ENCODE measurements around the gene RGS14.
"Not testable (repeated sequence)": the region's sequence is repeated elsewhere in the genome, so short reads cannot be mapped to it uniquely, and the experiment has no call there.

Gene RGS14

GRCh38 chr5:177409043-177409801 is 51.5 kb downstream of the RGS14 start, which contains the start of gene F12:
Gene F12 (minus strand): TSS chr5:177409564. CDS start chr5:177409527, 37 bp downstream.
- no peak for DNase-seq

- no peak for DNase-seq
Measured at GRCh38 chr5:177410575-177410974, 52.9 kb downstream of the RGS14 start.

GRCh38 chr5:177412603-177413233 is 55.0 kb downstream of the RGS14 start:
- no peak for DNase-seq

GRCh38 chr5:177414481-177414880 is 56.8 kb downstream of the RGS14 start:
- no peak for DNase-seq

- DNase-seq, result not testable (repeated sequence)
Measured at GRCh38 chr5:177417081-177417480, 59.4 kb downstream of the RGS14 start.

GRCh38 chr5:177419046-177419445 is 61.3 kb downstream of the RGS14 start:
- DNase-seq, result no peak

- DNase-seq, result not testable (repeated sequence)
Measured at GRCh38 chr5:177420472-177420871, 62.7 kb downstream of the RGS14 start.

- DNase-seq, result no peak
Measured at GRCh38 chr5:177421062-177421798, 63.5 kb downstream of the RGS14 start.
